Activated CD4-positive, CD25-positive, alpha-beta regulatory T cell treated with anti-CD3 and anti-CD28 coated beads, Interleukin-2, amount 50 U/mL, for 72 hours (primary cell): ENCODE results near the gene TUBGCP6.
A peak's percentile ranks its signal among the peaks of the same experiment; 100 is the strongest.

Source experiments
- DNase-seq: peaks from one replicate; pipeline ENCODE4 v3.0.0; 2021

TUBGCP6 gene

DNA sequence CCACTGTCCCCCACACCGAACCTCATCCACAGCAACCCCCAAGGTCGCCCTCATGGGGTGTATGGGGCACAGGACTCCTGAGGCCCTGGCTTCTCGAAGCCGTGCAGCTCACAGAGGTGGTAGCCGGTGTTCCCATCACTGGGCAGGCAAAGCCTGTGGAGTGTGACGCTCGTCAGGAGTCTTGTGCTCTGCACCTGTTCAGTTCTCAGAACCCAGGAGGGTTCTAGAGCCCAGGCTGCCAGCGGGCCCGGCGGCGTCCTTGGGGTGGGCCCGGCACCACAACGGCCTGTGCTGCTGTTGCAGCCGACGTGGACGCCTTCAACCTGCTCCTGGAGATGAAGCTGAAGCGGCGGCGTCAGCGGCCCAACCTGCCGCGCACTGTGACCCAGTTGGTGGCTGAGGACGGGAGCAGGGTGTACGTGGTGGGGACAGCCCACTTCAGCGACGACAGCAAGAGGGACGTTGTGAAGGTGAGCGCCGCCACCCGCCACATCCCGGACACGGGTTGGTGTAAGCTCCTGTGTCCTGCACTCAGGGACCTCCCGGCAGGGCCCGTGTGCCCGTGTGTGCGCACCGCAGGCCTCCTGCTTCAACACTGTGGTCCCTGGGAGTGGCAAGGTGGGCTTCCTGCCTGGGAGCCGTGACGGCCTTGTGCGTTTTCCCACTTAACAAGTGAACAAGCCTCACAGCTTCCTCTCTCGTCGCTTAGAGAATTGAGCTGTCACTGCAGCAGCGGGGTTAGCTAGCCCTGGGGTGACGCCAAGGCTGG, 50.6 kb downstream of the TUBGCP6 start:
- no peak for DNase-seq

GRCh38 chr22:50193621-50194020, 51.2 kb downstream of the TUBGCP6 start:
- no peak for DNase-seq

DNA sequence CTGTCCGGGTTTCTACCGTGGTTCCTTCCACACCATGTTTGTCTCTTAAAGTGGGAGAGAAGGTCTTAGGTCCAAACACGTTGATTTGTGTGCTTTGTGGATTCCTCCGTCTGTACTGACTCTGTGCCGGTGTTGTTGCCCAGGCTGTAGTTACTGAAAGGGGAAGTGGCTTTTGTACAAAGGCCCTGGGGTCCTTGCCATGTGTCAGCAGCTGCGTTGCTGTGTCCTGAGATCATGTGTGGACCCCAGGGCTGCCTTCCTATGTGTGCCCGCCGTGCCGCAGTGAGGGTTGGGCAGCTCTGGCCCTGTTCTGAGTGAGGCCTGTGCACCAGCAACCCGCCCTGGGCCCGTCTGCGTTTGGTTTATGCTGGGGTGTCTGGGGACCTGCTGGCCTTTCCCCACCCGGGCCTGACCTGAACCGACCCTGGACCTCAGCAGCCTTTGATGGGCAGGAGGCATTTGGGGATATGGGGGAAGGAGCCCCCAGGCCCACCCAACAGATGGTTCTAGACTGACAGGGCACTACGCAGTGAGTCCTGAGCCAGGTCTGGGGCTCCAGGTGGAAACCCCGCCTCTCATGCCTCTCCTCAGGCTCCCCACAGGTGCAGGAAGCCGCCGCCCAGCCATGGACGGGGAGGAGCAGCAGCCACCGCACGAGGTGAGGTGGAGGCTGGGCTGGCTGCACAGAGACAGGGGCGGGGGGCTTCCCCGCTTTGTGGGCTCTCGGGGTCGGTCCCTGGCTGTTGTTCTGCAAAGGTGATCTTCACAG, 52.2 kb downstream of the TUBGCP6 start:
- no peak for DNase-seq

- peak; percentile 60 for DNase-seq
Measured at GRCh38 chr22:50190941-50191741, 53.7 kb downstream of the TUBGCP6 start.

GRCh38 chr22:50190182-50190940, 54.5 kb downstream of the TUBGCP6 start:
- DNase-seq: peak; percentile 77

DNA sequence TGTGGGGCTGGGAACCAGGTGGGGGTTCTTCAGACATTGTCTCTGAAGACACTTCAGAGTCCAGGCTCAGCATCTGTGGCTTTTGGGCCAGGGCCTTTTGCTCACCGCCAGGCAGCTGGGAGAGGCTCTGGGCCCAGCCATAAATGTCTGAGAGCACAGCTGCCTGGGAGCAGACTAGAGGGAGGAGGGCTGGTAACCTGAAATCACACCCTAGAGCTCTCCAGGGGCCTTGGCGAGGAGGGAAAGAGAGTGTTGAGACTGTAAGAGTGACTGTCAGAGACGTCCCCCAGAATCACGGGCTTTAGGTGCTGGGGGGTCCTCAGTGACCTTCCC, 55.0 kb downstream of the TUBGCP6 start:
- DNase-seq: no peak

DNA sequence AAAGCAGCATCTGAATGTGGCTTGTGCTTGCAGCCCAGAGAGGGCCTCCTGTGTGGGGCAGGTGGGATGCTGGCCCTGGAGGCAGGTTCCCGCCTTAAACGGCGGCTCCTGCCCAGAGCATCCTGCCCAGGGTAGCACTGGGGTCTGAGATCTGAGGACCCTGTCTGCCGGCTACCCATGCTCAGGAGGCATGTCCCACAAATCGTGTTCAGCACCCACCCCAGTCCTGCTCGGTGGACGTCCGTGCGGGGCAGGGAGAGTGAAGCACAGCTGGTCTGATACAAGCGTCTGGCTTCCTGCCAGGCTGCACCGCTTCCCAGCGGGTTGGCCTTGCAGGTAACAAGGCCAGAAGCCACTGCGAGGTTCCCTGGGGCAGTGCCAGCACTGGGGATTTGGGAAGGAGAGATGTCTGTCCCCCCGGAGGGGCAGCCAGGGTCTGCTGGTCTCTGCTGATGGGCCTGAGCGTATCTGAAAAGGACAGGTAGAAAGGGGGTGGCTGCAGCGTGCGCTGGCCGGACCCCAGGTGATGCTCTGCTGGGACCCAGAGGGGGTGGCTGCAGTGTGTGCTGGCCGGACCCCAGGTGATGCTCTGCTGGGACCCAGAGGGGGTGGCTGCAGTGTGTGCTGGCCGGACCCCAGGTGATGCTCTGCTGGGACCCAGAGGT, 55.5 kb downstream of the TUBGCP6 start:
- DNase-seq: no peak

DNA sequence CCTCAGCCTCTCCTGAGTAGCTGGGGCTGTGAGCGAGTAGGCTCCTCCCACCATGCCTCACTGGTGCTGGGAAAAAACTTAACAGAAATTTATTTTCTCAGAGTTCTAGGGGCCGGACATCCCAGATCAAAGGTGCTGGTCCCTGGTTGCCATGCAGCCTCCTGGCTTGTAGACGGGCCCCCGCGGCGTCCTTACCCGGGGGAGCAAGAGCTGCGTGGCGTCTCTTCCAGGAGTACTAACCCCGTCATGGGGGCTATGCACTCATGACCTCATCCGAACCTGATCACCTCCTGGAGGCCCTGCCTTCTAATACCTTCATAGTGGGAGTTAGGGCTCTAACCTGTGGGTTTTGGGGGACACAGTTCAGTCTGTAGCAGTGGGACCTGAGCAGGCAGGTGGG, 56.5 kb downstream of the TUBGCP6 start:
- DNase-seq: no peak

DNA sequence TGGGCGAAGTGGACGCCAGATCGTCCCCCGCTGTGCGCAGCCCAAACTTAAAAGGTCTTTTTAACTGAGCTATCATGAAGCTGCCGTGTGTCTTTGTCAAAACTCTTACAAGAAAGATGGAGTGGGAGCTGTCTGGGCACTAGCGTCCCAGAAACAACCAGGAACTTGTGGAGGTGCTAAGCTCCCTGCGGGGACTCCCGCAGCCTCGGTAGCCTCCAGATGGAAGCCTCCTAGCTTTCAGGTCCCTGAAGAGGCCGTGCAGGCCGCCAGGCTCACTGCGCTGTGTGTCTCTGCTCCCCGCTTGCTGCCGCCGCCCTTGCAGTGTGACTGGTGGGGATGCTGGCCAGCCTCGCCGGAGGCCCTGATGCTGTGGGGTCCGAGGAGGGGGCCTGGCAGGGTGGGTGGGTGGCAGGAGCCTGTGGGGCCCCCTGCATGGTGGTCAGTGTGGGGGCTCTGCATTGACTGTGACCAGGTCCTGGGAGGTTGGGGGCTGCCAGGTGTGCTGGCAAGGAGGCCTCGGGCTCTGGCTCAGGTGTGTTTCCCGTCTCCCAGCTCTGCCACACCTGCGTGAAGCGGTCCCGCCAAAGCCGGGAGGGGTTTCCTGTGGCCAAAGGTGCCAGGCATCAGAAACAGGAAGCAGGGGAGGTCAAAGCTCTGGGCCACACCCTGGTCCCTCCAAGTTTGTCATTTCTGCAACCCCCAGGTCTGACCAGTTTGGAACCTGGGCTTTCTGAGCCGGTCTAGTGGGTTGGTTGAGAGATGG, 57.9 kb downstream of the TUBGCP6 start:
- no peak for DNase-seq

DNA sequence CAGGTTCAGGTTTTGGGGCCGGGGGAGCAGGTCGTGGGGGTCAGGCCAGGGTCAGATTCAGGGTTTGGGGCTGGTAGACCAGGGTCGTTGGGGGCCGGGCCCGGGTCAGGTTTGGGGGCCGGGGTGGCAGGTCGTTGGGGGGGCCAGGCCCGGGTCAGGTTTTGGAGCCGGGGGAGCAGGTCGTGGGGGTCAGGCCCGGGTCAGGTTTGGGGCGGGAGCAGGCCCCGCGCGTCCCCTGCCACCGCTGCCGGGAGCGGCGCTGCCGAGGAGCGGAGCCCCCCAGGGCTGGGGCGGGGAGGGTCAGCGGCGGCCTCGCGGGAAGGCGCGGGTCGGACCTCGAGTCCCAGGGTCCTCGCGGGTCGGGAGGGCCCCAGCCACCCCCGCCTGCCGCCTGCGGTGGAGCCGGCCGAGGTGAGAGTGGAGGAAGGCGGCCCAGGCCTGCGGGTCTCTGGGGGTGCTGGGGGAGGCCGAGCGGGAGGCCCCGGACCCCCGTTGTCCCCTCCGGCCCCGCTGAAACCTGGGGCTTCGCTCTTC, 58.6 kb downstream of the TUBGCP6 start:
- no peak for DNase-seq

DNA sequence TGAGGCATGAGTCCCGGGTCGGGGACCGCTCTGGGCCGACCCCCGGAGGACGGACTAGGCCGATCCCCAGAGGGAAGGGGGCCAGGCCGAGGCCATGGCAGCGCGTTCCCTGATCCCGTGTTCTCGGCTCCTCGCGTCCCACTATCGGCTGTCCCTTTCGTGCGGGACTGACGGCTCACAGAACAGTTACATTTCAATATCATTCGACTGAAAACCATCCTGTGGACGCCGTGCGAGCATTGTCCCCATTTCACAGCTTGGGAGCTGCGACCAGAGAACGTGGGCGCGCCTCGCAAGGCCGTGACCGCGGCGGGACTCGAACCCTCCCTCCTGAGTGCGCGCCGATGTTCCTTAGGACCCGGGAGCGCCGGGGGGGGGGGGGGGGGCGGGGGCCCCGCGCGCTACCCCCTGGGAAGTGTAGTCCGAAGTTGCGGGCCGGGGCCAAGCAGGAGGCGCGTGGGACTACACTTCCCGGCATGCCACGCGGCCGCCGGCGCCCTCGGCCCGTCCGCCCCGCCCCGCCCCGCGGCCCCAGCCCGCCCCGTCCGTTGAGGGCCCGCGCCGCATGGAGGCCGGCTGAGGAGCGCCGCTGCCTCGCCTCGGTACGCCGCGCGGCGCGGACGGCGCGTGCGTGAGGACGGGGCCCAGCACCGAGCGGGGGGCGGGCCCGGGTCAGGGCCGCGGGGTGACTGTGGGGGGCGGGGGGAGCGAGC, 59.3 kb downstream of the TUBGCP6 start, which contains the start of gene TRABD:
TSS of gene TRABD (plus strand) at position 539 of the 713 bp plus-strand sequence. CDS start 7,148 bp downstream, outside the sequence.
- peak; percentile 90 for DNase-seq

DNA sequence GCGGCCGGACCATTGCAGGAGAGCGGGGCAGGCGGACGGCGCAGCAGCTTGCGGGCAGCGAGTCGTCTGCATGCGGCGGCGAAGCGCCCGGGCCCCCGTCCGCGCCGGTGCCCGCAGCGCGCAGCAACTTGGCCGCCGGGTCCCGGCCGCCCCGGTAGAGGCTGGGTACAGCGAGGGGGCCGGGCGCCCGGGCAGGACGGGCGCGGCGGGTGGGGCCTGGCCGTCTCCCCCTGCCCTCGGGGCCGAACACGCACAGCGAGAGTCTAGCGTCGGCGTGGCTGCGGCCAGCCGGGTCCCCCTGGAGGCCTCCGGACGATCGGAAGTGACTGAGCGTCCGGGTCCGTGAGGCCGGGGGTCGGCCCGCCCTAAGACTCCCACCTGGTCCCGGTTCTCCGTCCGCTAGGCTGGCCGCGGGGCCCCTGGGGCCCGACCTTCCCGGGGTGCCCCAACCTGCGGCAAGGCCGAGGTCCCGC, 59.9 kb downstream of the TUBGCP6 start:
- no peak for DNase-seq

DNA sequence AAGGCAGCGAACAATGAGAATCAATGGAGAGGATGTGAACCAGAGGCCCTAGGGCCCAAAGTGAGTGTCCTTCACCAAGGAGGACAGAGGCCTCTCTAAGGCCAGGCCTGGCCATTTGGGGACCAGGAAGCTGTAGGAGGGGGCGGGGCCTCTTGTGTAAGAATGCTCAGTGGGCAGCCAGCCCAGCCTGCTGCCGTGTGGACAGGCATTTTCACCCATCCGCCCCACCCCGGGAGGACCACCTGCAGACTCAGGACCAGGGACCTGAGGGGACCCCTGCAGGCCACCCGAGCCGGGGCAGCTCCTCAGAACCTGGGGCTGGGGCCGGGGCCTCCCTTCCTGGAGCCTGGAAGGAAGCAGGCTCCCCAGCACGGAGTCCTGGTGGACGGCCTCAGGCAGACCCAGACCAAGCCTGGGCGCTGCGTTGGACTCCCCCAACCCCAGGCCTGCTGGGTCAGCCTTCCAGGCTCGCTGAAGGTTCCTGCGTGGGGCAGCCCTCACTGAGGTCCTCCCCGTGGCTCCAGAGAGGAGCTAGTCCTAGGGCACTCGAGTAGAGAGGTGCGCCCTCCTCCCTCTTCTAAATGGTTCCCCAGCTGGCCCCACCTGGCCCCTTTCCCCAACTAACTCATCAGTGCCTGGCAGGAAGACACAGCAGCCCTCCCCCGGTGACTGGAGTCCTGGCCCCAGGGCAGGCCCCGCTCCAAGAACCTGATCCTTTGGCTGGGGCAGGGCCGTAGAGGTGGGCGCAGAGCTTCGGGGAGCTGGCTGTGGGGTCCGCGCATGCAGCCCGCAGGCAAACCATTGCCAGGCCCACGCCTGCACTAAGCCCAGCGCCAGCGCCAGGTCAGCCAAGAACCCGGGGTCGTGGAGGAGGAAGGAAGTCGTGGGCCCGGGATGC, 60.6 kb downstream of the TUBGCP6 start:
- no peak for DNase-seq

DNA sequence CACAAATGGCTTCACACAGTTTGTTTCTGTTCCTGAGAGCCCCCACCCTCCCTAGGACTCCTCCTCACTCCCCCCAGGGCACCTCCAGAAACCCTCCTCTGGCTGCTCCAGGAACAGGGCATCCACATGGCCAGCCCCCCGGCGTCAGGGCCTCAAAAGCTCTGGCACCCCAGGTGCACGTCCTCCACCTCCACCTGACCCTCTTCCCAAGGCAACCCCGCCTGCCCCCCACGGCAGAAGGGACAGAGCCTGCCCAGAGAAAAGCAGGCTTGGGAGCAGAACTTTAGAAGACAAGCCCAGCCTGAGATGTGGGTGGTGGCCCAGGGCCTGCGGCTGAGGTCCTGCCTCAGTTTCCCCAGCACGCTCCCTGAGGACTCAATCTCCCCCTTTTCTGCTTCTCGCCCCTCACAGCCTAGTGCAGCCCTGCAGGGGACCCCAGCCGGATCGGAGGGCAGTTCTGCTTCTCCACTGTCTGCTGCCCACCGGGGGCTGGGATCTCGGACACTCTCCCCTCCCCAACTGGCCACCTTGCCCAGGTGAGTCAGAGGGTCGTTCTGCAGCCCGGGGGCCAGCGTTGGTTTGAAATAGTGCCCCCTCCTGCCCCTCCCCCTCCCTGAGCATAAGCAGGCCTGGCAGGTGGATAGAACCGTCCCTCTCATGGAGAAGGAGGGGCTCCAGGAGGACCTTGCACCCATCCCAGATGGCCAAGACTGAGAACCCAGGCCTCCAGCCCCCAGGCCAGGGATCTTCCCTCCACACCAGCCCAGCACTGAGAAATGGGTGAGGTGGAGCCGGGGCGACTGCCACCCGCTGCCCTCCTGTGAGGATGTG, 61.5 kb downstream of the TUBGCP6 start:
- DNase-seq: no peak

GRCh38 chr22:50182176-50183081, 62.4 kb downstream of the TUBGCP6 start:
- no peak for DNase-seq

- no peak for DNase-seq
Measured at GRCh38 chr22:50180727-50181521, 63.9 kb downstream of the TUBGCP6 start.
